CD4-positive, alpha-beta T cell treated with Interleukin-4 for 4 hours (primary cell): Measurements from ENCODE around the gene LY6G5B.
"Not testable (repeated sequence)": the region's sequence is repeated elsewhere in the genome, so short reads cannot be mapped to it uniquely, and the experiment has no call there.

Source experiments
- DNase-seq: peaks from one replicate; pipeline ENCODE4 v3.0.0-alpha.2; 2020

Gene LY6G5B

DNA sequence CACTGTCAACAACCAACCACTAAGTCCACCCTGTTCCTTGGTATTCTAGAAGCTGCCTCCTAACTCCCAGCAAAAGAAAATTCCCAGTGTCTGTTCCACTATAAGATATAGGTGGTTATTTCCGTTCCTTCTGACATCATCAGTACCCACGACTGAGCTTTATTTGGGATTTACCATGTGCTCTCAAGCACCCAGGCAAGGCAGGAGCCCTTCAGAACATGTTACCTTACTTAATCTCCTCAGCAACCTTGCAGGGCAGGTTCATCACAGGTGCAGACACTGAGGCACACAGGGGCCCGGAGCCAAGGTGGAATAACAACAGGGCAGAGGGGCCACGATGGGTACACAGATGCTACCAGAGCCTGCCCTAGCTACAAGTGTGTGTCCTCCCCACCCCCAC lies 22.6 kb downstream of the LY6G5B start:
- DNase-seq: no peak

DNA sequence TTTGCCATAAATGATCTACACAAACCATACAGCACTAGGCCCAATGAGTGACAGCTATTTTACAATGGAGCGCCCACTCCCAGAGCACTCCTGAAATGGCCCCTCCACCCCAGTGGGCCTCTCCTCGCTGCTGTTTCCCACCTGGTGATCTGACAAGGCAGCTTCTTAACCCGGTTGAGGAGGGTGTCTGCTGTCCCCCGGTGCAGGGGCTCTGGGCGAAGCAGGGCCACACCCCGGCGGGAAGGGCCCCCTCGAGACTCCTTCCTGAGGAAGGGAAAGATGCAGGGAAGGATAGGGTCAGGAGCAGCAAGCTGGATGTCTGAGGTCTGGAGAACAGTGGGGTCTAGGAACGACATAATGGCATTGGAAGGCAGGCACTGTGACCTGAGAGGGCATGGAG lies 23.1 kb downstream of the LY6G5B start:
- DNase-seq: no peak

DNA sequence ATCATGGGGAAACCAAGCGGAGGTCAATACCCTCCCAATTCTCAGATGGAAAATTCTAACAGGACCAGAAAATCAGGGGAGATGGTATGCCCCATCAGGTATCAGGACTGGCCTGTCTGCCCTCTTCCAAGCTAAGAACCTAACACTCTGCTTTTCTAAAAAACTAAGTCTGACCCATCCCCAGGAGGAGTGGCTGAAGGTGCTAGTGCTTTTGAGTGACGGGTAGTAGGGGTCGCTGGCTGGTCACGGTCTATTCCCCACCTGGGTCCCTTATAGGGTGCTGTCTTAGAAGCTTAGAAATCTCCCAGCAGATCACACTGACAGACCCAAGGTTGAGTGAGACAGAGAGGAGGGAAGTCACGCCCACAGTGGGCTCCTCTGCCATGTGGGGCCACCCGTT lies 23.8 kb downstream of the LY6G5B start:
- no peak for DNase-seq

DNA sequence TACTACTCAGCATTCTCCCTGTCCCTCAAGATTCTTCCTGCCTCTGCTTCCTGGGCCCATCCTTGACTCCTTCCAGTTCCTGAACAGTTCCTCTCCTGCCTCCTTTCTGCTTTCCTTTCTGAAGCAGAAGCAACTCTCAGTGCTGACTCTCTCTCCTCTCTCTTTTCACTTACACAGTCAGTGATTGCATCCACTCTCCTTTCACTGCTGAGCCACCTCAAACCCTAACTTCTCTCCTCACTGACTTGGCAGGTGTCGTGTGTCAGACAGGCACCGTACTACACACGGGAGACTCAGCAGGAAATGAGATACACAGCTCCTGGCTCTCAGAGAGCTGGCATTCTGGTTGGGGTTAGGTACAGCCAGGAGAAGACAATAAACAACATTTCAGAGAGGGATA lies 27.8 kb downstream of the LY6G5B start:
- peak; percentile 27 for DNase-seq

DNA sequence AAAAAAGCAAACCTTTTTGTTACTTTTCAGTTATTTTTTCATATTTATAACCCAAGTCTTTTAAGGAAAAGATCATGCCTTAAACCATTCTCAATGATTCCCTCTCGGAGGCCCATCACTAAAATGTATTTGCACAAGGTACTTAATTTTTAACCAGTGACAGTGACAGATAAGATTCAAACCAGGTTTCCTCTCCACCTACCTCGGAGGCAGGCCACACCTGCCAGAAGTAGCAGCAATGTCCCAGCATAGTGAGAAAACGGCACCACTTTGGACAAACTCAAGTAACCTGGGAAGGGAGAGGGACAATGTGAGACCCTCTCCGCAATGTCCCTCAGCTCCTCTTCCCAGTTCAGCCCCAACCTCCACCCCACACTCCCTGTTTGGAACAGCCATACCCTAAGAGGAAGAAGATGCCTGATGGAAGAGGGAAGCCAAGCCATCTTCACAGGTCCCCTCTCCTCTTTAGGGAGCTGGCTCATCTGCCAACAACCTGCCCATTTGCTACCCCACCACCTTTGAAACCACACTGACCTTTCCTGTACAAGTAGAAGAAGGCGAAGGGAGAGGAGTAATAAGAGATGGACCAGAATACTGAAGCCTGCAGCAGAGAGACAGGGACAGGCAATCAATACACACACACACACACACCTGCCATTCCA lies 31.1 kb downstream of the LY6G5B start:
- no peak for DNase-seq

DNA sequence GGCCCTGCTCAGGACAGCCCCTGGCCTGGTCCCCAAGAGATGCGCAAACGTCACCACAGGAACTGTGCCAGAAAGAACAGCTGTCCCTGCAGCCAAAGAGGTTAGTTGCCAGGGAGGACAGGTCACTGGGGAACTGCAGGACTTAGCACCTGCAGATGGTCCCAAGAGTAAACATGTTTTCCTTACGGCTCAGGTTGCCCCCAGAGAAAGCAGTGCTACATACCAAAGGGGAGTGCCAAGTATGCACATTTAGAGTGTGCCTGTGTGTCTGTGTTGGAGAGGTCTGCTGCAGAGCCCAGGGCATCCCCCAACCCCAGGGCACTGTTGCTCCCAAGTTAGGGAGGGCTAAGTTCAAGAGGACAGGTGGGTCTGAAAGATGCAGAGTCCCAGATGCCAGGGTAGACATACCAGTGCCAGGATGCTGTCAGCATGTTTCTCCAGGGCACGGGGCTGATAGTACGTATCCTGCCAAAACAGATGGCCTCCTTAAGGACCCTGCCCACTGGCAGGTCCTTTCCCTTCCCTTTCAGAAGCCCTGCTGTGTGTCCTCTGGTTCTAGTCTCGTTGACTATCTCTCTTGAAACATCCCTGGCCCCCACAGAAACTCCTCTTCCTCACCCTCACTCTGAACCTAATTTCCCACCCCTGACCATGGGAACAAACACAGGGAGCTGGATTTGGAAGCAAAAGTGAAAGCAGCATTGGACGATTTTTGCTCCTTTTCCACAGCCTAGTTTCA lies 32.1 kb downstream of the LY6G5B start:
- DNase-seq: no peak

DNA sequence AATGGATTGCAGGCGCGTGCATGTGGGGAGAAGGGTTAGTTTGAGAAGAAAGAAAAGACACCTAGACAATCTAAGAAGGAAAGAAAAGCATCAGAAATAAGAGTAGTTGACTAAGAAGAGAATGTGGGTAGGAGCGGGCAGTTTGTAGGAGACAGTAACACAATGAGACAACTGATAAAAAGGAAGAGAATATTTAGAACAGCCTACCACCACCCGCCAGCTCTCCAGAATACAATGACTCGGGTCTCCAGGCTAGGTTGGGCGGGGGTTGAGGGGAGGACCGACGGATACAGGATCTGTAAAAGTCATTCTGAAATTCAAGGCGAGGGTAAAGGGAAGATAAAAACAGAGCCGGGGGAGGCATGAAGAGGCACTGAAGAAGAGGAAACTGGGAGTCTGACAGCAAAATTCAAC lies 32.6 kb downstream of the LY6G5B start:
- peak; percentile 17 for DNase-seq

DNA sequence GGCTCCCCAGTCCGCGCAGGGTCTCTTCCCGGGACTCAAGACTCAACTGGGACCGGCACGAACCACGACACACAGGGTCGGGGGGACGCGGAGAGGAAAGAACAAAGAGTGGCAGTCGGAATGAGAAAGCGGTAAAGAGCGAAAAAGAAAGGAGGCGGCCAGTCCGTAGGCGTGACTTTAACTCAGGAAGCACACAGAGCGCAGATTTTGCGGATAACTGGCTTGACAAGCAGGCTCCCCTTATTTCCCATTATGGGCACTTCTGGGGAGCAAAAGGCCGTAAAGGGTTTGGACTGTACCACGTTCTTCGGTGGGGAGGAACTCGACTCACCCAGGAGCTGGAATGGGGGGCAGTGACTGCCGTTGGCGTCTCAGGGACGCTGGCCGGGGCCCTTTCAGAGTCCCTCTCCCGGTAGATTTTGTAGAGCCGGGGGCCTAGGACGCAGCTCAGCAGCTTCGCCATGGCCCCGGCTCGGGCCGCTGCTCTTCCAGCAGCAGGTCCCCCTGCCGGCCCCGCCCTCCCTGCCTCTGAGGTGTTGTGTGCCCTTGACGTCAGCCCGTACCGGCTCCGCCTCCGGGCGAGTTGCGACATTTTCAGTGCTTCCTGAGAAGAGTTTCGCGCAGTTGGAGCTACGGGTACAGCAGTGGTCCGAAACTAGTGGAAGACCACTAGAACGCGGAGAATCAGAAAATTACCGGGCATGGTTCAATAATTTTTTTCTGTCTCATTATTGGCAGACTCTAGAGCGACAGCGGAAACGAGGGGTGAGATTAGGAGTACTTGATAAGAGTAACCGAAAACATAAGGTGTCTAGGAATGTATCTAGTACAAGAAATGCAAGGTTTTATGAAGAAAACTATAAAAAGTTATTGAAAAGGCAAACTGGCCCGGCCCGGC lies 33.3 kb downstream of the LY6G5B start, which contains the start of gene ABHD16A:
TSS of gene ABHD16A (minus strand) at position 506 of the 898 bp plus-strand sequence. CDS start at position 463, 43 bp downstream.
- DNase-seq: peak; percentile 98

DNA sequence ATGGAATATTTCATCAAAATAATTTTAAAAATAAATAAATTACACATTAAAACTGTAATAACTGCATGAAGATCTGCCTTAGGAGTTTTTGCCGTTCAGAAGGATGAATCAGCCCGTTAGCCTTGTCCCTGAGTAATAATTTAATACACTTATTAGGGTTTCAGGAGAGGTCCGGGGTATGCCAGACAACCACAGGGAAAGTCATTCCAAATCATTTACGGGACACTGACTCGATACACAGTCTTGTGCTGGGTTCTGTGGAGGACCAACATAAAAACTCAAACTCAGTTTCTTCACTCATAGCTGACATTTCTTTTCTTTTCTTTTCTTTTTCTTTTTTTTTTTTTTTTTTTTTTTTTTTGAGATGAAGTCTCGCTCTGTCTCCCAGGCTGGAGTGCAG lies 36.2 kb downstream of the LY6G5B start:
- no peak for DNase-seq

DNA sequence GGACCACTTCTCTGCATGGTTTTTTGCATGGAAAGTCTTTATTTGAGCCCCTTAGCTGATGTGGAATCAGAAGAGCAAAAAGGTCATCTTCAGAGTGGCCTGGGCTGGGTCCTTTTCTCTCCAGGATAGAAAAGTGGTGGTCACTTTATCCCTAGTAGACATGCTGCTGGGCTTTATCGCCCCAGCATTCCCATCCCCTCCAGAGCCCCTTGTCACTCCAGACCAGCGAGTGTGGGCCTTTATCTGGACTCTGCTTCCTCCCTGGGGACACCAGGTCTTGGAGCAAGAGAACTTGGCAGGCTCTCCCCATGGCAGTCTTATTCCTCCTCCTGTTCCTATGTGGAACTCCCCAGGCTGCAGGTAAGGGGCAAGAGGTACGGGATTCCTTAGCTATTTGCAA lies 36.8 kb downstream of the LY6G5B start, which contains the start of gene LY6G6F:
TSS of gene LY6G6F (plus strand) at position 268 of the 400 bp plus-strand sequence. CDS start at position 309, 41 bp downstream.
- DNase-seq: no peak

DNA sequence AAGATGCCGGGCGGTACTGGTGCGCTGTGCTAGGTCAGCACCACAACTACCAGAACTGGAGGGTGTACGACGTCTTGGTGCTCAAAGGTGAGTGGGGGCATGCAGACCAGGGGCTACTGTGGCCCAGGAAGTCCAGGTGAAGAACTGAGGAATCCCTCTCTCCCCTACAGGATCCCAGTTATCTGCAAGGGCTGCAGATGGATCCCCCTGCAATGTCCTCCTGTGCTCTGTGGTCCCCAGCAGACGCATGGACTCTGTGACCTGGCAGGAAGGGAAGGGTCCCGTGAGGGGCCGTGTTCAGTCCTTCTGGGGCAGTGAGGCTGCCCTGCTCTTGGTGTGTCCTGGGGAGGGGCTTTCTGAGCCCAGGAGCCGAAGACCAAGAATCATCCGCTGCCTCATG lies 37.9 kb downstream of the LY6G5B start:
- DNase-seq: no peak

DNA sequence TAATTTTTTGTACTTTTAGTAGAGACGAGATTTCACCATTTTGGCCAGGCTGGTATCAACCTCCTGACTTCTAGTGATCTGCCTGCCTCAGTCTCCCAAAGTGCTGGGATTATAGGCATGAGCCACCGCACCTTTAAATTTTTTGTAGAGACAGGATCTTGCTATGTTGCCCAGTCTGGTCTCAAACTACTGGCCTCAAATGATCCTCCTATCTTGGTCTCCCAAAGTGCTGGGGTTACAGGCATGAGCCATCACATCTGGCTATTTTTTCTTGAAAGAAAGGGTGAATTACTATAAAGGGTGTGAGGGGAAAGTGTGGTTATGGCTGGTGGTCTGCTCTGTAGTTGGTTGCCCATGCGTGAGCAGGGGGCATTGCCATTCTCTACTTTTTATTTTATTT lies 38.4 kb downstream of the LY6G5B start:
- no peak for DNase-seq

DNA sequence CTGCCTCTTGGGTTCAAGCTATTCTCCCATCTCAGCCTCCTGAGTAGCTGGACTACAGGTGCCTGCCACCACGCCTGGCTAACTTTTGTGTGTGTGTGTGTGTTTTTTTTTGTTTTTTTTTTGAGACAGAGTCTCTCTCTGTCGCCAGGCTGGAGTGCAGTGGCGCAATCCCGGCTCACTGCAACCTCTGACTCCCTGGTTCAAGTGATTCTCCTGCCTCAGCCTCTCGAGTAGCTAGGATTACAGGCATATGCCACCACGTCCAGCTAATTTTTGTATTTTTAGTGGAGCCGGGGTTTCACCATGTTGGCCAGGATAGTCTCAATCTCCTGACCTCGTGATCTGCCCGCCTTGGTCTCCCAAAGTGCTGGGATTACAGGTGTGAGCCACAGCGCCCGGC lies 39.4 kb downstream of the LY6G5B start:
- not testable (repeated sequence) for DNase-seq

DNA sequence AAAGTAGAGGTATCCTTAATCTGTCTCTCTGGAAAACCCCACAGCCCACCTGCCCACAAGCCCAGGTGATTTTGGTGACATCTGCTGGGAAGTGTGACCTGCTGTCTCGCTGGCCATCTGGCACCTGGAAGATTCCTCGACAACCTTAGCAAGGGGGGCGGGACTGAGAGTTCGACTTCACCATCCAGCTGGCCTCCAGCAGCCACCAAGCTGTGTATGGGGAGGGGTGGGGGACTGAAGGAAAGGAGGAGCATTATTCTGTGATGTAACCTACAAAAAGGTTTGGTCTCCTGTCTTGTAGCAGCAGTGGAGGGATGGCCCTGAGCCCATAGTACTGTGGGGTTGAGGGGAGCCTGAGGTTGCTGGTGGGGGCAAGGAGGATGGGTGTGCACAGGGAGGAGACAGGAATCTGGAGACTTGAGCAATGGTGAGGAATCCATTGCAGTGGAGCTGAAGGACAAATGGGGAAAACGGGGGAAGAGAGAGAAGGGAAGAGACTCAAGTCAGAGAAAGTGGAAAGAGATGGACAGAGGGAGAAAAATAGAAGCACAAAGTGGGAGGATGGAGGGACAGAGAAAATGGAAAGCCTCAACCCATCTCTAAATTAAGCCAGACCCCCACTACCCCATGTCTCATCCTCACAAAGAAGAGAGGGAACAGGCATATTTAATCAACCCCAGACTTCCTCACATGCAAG lies 40.9 kb downstream of the LY6G5B start:
- DNase-seq: no peak

DNA sequence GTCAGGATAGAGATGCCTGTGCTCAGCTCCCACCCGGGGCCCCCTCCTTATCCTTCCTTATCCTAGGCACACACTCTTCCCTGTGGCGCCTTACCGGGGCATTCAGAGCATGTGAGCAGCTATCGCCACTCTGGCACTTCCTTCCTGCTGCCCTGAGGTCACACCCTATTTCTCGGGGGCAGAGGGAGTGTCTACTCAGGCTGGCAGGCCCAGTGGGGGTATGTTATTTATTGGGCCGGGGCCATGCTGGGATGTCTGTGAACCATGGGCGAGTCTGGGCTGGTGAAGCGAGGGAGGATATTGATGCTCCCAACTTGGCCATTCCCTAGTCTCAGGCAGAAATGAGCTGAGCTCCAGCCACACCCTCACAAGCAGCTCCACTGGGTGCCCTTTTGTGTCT lies 41.5 kb downstream of the LY6G5B start:
- no peak for DNase-seq

DNA sequence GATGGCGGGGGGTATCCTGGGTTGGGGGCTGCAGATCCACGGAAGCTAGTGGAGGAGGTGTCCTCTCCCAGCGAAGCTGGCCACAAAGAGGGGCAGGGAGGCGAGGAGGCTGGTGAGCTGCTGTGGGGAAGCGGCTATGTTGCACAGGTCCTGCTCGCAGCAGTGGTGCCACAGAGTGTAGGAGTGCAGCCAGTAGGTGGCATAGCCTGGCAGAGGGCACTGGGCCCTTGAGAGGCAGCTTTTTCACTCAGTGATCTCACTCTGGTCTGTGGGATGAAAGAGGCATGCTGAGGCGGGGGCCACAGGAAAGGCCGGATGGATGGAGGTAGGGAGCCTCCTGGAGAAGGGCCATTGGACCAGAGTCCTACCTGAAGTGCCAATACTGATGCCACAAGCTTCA lies 42.5 kb downstream of the LY6G5B start:
- DNase-seq: peak; percentile 9

DNA sequence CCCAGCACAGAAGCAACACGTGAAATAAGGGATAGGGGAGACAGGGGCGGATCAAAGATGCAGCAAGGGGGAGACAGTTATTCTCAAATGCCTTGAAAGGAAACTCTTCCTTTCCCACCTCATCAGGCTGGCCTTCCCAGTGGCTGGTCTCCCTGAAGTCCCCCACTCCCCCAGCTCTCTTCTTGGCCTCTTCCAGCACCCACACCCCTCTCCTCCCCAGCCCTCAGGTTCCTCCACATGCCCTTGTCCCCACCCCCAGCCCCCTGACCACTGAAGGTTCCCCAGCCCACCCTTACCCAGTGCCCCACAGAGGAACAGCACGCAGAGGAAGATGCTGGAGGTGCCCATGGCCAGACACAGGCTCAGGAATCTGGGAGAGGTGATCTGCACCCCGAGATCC lies 43.7 kb downstream of the LY6G5B start:
- DNase-seq: no peak

DNA sequence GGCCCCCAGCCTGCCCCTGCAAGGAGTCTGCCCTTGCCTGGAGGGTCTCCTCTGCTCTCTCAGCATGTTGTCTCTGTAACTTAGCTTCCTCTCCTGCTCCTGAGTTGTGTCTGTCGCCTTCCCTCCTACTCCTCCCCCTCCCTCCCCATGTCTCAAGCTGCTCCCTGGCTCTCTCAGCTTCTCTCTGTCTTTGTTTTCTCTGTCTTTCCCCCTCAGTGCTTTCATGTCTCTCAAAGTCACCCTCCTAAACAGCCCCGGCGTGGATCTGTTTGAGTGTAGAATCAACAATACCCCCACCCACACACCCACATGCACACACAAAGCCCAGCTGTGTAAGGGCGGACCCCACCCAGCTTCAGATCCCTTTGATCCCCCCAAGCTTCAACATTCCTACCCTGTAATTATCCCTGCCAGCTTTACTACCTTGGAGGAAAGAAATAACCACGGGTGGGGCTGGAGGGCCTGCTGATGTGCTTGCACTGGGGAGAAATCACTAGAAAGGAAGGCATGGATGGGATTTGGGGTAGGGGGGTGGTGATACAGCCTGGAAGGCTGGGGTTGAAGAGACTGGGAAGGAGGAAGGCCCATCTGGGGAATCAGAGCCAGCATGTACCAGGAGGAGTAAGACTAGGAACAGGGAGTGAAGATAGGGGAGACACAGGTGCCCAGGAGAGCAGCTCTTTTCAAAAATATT lies 44.4 kb downstream of the LY6G5B start:
- DNase-seq: no peak

DNA sequence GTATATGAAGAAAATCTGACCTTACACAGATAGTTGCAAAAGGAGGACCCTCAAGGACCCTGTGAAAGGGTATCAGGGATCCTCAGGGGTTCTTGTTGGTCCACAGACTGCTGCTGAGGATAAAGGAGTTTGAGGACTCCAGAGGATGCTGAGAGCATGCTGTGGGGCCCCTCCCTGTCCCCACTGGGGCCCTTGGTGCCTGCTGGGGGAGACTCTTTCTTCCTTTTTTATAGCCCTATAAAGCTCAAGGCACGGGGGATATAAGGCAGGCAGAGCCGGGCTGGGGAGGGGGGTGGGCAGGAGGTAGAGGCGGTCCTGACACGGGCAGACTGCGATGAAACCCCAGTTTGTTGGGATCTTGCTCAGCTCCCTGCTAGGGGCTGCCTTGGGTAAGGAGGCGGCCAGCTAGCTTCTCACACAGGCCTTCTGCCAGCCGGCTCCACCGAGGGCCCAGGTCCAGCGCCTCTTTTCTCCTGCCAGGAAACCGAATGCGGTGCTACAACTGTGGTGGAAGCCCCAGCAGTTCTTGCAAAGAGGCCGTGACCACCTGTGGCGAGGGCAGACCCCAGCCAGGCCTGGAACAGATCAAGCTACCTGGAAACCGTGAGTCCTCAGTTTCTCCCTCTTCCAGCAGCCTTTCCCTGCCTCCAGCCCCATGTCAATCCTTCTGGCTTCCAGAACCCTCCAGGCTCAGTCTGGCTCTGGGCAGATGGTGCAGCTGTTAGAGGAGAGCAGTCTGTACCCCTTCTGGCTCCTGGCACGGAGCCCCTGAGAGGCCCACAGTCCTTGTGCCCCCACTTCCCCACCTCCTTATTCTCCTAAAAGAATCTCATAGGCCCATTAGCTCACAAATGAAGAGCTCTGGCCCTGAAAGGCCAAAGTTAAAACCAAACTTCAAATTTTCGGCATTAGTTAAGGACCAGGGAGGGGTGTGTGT lies 45.5 kb downstream of the LY6G5B start, which contains the start of gene LY6G6D:
TSS of gene LY6G6D (plus strand) at position 327 of the 937 bp plus-strand sequence. CDS start at position 335, 8 bp downstream.
- no peak for DNase-seq

DNA sequence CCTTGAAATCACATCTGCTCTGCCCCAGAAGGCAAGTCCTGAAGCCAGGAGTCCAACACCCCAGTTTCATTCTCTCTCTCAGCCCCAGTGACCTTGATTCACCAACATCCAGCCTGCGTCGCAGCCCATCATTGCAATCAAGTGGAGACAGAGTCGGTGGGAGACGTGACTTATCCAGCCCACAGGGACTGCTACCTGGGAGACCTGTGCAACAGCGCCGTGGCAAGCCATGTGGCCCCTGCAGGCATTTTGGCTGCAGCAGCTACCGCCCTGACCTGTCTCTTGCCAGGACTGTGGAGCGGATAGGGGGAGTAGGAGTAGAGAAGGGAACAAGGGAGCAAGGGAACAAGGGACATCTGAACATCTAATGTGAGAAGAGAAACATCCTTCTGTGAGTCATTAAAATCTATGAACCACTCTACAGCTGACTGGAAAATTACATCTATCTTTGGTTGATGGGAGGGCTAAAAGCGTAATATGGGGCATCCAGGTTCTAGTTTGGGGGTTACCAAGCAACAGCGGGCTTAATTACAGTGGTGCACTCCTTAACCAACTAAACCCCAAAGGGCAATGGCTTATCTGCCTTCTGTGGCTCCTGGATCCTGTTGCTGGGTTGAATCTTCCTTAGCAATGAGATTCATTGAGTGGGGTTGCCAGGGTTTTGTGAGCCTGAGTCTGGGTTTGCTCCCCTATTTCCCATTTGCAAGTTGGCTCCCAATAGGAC lies 47.9 kb downstream of the LY6G5B start:
- no peak for DNase-seq
